HEK293T (cell line): Measurements from ENCODE around the gene PROM2.

Experiments
- CTCF ChIA-PET: fragments of 350-600 bp; formaldehyde crosslinking; extraction: SDS; loops from one replicate; lab custom pipeline; 2021; ENCODE audit warnings: antibody characterized with exemption, inconsistent platforms; lab: Yijun Ruan, JAX
- POLR2A ChIA-PET: fragments of 350-600 bp; formaldehyde crosslinking; extraction: SDS; loops from one replicate; lab custom pipeline; 2020; ENCODE audit warnings: antibody characterized with exemption, inconsistent platforms; lab: Yijun Ruan, JAX
- DNase-seq: peaks from one replicate; pipeline ENCODE4 v3.0.0; 2012; ENCODE audit warnings: mixed read lengths; ENCODE audit errors: extremely low spot score
- ARNT ChIP-seq: fragments of 450-650 bp; IDR thresholded peaks from 2 replicates; pipeline ENCODE4 v1.6.1; 2017; ENCODE audit warnings: mild to moderate bottlenecking
- BHLHE40 ChIP-seq: fragments of 450-650 bp; IDR thresholded peaks from 2 replicates; pipeline ENCODE4 v1.6.1; 2016; ENCODE audit warnings: mild to moderate bottlenecking, moderate library complexity, borderline replicate concordance
- CTBP1 ChIP-seq: fragments of 450-650 bp; IDR thresholded peaks from 2 replicates; pipeline ENCODE4 v1.6.1; 2016; ENCODE audit warnings: borderline replicate concordance
- ELF4 ChIP-seq: fragments of 450-650 bp; IDR thresholded peaks from 2 replicates; pipeline ENCODE4 v1.6.1; 2017; ENCODE audit warnings: antibody characterized with exemption
- FOXA1 ChIP-seq: fragments of 450-650 bp; IDR thresholded peaks from 2 replicates; pipeline ENCODE4 v1.6.1; 2016; ENCODE audit warnings: mild to moderate bottlenecking
- FOXK2 ChIP-seq: fragments of 450-650 bp; IDR thresholded peaks from 2 replicates; pipeline ENCODE4 v1.6.1; 2016; ENCODE audit warnings: mild to moderate bottlenecking
- FOXM1 ChIP-seq: fragments of 450-650 bp; IDR thresholded peaks from 2 replicates; pipeline ENCODE4 v1.6.1; 2017; ENCODE audit warnings: mild to moderate bottlenecking, borderline replicate concordance
- HDGF ChIP-seq: fragments of 450-650 bp; IDR thresholded peaks from 2 replicates; pipeline ENCODE4 v1.6.1; 2017; ENCODE audit warnings: antibody characterized with exemption, borderline replicate concordance
- L3MBTL2 ChIP-seq: fragments of 450-650 bp; conservative IDR thresholded peaks from 2 replicates; pipeline ENCODE4 v1.6.1; 2016; ENCODE audit warnings: mild to moderate bottlenecking
- LEF1 ChIP-seq: fragments of 450-650 bp; IDR thresholded peaks from 2 replicates; pipeline ENCODE4 v1.6.1; 2017; ENCODE audit warnings: mild to moderate bottlenecking, borderline replicate concordance
- NFRKB ChIP-seq: fragments of 450-650 bp; IDR thresholded peaks from 2 replicates; pipeline ENCODE4 v1.6.1; 2016; ENCODE audit warnings: mild to moderate bottlenecking, moderate library complexity
- SP1 ChIP-seq: fragments of 450-650 bp; IDR thresholded peaks from 2 replicates; pipeline ENCODE4 v1.6.1; 2017
- SUZ12 ChIP-seq: fragments of 450-650 bp; IDR thresholded peaks from 2 replicates; pipeline ENCODE4 v1.6.1; 2016; ENCODE audit warnings: mild to moderate bottlenecking
- TARDBP ChIP-seq: fragments of 450-650 bp; IDR thresholded peaks from 2 replicates; pipeline ENCODE4 v1.6.1; 2016
- ZNF384 ChIP-seq: fragments of 450-650 bp; IDR thresholded peaks from 2 replicates; pipeline ENCODE4 v1.6.1; 2016
- TF ChIP-seq, protein P1 (sequence below): fragments of 450-650 bp; IDR thresholded peaks from 2 replicates; pipeline ENCODE4 v1.6.1; 2016

Gene PROM2

GRCh38 chr2:95314598-95314963 is 40.3 kb downstream of the PROM2 start:
- TF ChIP-seq FOXA1, result no peak
- TF ChIP-seq FOXM1, result no peak
- TF ChIP-seq NFRKB, result no peak
- TF ChIP-seq BHLHE40, result no peak
- TF ChIP-seq, protein P1, sequence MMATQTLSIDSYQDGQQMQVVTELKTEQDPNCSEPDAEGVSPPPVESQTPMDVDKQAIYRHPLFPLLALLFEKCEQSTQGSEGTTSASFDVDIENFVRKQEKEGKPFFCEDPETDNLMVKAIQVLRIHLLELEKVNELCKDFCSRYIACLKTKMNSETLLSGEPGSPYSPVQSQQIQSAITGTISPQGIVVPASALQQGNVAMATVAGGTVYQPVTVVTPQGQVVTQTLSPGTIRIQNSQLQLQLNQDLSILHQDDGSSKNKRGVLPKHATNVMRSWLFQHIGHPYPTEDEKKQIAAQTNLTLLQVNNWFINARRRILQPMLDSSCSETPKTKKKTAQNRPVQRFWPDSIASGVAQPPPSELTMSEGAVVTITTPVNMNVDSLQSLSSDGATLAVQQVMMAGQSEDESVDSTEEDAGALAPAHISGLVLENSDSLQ, result no peak
- TF ChIP-seq L3MBTL2, result no peak
- no peak for TF ChIP-seq LEF1
- no peak for TF ChIP-seq FOXK2
- no peak for TF ChIP-seq SUZ12
- no peak for TF ChIP-seq ARNT
- TF ChIP-seq TARDBP, result no peak
- CTCF ChIA-PET, result interaction anchor here (1.3 kb wide), 1 partner anchor 83 kb away, joined by 5 read pairs; no protein-coding TSS in a partner anchor
- DNase-seq, result no peak
- POLR2A ChIA-PET, result no interaction called here

DNA sequence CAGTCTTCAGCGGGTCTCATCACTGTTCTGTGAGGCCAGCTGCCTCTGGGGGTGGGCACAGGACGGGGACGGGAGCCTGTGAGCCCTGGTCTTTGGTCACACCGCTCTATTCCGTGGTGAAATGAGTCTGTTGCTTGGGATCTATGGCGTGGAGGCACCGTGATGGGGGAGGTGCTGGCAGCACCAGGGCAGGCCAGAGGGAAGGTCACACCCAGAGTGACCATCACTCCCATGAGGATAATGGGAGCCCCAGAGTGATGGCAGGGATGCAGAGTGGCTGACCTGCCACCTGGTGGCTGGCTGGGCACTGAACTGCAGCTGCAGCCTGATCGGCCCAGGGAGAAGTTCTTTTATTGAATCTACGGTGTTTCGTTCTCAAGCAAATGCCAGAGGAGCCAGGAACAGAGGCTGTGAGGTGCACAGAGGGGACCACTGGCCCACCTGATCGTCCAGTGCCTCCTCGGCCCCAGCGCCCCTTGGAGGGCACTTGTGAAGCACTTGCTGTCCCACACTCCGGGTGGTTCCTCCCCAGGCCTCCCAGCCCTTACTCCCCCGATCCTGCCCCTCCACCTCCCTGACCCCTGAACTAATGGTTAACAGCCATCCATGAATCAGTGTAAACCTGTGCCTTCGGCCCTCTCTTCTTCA is 40.8 kb downstream of the PROM2 start:
- ChIA-PET CTCF (interaction anchor here (1.3 kb wide), 1 partner anchor 83 kb away, joined by 5 read pairs; no protein-coding TSS in a partner anchor), POLR2A (no interaction called here)
- TF ChIP-seq ELF4 (no peak), FOXM1 (no peak), SUZ12 (no peak)
- DNase-seq, result peak; percentile 51

DNA sequence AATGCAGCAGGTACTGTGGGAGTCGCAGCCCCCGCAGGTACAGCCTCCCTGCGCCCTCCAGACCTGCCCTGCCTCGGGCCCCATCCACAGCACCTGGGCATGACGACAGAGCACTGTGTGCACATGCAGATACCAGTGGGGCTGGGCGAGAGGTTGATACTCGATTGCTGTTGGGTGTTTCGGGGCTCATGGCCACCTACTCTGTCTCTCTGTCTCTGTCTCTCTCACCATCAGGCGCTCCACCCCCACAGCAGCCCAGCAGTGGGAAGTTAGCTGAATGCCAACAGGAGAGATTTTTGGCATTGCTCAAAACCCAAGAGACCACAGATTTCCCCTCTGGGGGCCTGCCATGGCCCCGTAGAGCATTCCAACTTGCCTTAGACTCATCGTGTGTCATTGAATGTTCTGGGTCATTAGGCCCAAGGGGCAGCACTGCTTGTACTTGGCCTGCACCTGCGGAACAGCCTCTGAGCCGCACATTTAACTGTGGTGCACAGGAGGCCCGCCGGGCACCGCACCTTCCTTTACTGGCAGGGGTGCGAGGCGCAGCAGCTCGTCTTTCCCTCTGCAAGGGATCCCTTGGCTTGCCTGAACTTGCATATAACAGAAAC is 41.7 kb downstream of the PROM2 start:
- ChIA-PET POLR2A (no interaction called here), CTCF (interaction anchor here (1.2 to 1.6 kb wide), 2 partner anchors 73 to 84 kb away, joined by 4 read pairs; no protein-coding TSS in a partner anchor)
- no peak for DNase-seq
- TF ChIP-seq SUZ12 (no peak), BHLHE40 (no peak), LEF1 (no peak), ZNF384 (no peak), FOXA1 (no peak), ELF4 (no peak), CTBP1 (no peak), NFRKB (no peak), FOXK2 (no peak), SP1 (no peak), TARDBP (no peak), L3MBTL2 (no peak), HDGF (no peak), ARNT (no peak), FOXM1 (no peak)
- TF ChIP-seq, protein P1, result no peak

GRCh38 chr2:95316466-95317122 is 42.3 kb downstream of the PROM2 start:
- ChIA-PET POLR2A (no interaction called here), CTCF (interaction anchor here (1.2 to 1.6 kb wide), 2 partner anchors 73 to 85 kb away, joined by 4 read pairs; no protein-coding TSS in a partner anchor)
- TF ChIP-seq ARNT (no peak), FOXA1 (no peak), FOXK2 (no peak), BHLHE40 (no peak), ELF4 (no peak), SP1 (no peak), ZNF384 (no peak), NFRKB (no peak)
- TF ChIP-seq, protein P1, result no peak
- no peak for DNase-seq

- ChIA-PET POLR2A (no interaction called here), CTCF (interaction anchor here (0.8 to 1.6 kb wide), 2 partner anchors 72 to 85 kb away, joined by 3 to 4 read pairs; no protein-coding TSS in a partner anchor)
- TF ChIP-seq L3MBTL2, result no peak
- no peak for TF ChIP-seq FOXK2
- no peak for TF ChIP-seq SP1
- DNase-seq, result no peak
Observed at GRCh38 chr2:95317123-95317500, 42.9 kb downstream of the PROM2 start.

- CTCF ChIA-PET, result interaction anchor here (0.8 to 1.6 kb wide), 3 partner anchors 67 to 86 kb away, joined by 3 to 4 read pairs (median 3); no protein-coding TSS in a partner anchor
- POLR2A ChIA-PET, result no interaction called here
- no peak for DNase-seq
- TF ChIP-seq TARDBP (no peak), LEF1 (no peak), FOXM1 (no peak), FOXK2 (no peak), FOXA1 (no peak), CTBP1 (no peak), HDGF (no peak), L3MBTL2 (no peak), SUZ12 (no peak), ARNT (no peak)
Observed at GRCh38 chr2:95317665-95318425, 43.6 kb downstream of the PROM2 start.
